Measurements from ENCODE around the gene COL28A1.
A peak's percentile ranks its signal among the peaks of the same experiment; 100 is the strongest.
"Not testable (repeated sequence)": the region's sequence is repeated elsewhere in the genome, so short reads cannot be mapped to it uniquely, and the experiment has no call there.

COL28A1 gene

GRCh38 chr7:7516156-7516555 is 19.5 kb downstream of the COL28A1 start:
- no peak for DNase-seq

DNA sequence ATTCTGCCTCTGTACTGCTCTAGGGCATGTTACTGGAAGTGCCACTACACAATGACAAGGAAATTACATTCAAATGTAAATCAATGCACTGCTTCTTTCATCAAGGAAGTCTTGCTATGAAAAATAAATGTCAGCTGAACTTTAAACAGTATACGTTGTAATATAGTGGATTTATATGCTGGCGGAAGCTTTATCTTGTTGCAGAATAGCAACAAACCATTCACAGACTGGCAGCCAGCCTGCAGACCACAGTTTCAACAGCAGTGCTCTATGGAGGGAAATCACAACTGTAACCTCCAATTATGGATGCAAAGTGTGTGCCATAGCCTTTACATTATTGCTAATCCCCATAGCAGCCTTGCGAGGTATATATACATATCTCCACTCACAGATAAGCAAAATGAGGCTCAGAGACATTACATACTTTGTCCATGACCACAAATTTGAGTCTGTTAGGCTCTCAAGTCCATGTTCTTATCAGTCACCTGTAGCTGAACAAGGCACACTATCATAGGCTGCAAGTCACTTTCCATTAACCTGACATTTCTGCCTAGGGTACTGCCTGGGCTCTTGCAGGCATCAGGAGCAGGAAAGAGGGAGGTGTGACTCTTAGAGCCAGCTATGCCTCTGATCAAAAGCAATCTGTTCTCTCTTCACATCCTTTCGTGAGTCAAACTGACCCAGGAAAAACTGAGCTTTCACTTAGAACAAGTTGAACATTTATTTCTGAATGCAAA is 22.6 kb downstream of the COL28A1 start:
- no peak for DNase-seq

DNA sequence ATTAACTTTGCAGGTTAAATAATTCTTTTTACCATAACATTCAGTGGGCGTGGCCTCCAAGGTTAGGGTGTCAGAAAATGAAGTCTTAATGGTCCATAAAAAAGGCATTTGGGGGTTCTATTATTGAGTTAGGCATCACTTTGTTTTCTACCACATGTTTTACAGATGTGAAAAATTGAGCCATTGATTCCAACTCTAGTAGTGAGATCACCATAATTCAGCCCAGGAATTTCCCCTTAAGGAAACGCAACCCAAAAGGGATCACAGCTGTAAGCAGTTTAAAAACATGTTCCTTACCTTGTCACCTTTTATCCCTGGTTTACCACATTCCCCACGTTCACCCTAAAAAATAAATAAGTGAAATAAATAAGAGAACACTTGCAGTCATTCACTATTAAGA is 24.9 kb downstream of the COL28A1 start:
- DNase-seq = no peak

GRCh38 chr7:7505915-7506314 is 29.8 kb downstream of the COL28A1 start:
- DNase-seq = no peak

GRCh38 chr7:7504910-7505704 is 30.6 kb downstream of the COL28A1 start:
- peak; percentile 22 for DNase-seq

GRCh38 chr7:7499892-7500291 is 35.8 kb downstream of the COL28A1 start:
- DNase-seq = no peak

GRCh38 chr7:7498856-7499255 is 36.8 kb downstream of the COL28A1 start:
- no peak for DNase-seq

DNA sequence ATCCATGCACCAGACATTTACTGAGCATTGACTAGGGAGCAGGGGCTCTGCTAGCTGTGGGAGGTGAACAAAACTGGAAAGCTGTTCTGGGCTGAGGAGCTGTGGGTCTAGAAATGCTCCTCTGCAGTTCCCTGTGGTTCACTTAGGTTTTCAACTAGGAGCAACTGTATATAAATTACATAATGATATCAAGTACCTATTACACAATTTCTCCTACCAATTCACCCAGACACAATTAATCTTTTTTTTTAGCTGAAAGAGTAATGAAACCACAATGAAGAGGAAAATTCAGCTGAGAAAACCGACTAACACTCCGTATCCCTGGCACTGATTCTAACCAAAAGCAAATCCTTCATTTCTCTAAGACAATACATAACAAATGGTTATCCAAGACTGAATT is 39.4 kb downstream of the COL28A1 start:
- no peak for DNase-seq

DNA sequence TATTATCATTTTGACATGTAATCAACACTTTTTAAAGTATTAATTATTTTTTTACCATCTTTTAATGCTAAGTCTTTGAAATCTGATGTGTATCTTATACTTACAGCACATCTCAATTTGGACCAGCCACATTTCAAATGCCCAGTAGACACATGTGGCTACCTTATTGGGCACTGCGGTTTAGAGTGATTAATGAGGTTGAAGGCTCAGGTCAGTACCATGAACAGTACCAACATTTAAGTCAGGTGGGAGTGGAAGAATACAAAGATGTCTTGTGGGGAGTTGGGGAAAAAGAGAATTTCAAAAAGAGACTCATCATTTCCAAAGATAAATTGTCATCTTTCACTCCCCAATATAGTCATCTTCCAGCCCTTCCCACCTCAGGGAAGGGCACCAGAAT is 40.5 kb downstream of the COL28A1 start:
- no peak for DNase-seq

DNA sequence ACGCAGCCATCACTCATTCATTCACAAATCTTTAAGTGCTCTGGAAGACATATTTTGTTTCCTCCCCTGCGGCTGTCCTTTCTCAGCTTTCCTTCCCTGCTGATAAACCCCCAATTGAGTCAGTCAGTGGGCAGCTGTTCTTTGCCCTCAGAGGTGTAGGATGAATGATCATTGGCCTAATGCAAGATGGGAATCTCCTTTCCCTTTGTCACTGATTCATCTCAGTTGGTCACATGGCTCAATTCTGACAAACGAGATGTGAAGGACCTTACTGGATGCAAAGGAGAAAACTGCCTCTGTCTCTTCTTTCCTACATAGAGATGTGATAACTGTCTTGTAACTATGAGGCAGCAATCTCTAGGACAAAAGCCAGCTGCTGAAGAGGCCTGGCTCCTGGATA is 44.6 kb downstream of the COL28A1 start:
- DNase-seq = no peak

DNA sequence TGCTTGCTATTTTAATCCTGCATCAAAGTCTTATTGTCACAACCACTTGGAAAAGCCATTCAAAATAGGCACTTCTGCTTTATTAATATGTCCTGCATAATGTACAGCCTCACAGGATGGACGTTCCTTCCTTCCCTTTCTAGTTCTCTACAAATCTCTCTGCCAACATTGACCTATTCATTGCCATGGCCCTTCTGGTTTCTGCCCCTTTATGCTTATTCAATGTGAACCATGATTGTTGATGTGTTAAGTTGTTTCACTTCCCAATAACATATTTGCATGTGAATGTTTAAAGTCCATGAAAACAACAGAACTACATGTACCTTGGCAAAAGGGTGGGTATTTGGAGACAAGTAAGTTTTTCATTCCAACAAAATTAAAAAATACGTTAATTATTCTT is 45.7 kb downstream of the COL28A1 start:
- DNase-seq = no peak

- DNase-seq = no peak
These were observed 46.1 kb downstream of the COL28A1 start for GRCh38 chr7:7489546-7489945.

GRCh38 chr7:7486362-7486761 is 49.3 kb downstream of the COL28A1 start:
- no peak for DNase-seq

DNA sequence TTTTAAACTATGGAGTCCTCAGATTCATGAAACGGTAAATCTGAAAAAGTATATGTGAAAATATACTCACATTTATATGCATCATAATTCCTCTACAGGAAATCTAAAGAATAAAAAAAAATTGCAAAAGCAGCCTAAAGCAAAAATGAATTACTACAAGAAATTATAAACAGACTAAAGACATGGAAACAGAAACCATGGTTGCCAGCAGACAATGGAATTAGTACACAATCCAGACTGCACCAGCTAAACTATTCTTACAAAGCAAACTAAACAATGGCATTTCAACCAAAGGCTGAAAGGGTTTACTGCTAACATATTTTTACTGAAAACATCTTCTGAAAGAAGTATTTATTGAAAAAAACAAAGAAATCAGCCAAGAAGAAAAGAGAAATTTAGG is 51.6 kb downstream of the COL28A1 start:
- DNase-seq = no peak

DNA sequence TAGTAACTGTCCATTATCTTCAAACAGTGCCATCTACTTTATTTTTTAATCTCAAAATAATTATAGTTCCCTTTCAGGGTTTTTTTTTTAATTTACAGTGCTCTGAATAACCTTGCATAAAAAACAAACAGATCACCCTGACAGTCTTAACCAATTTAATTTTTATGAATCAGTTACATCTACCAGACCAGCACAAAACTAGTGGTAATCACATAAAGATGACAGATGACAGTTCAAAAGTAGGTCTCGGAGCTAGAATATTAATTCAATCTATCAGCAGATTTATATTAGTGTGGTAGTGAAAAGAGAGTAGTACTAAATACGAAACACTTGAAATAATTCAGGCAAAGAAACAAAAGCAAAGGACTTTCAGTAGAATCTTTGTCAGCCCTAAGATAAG is 53.9 kb downstream of the COL28A1 start:
- no peak for DNase-seq

- no peak for DNase-seq
These were observed 56.3 kb downstream of the COL28A1 start for GRCh38 chr7:7479275-7479805.

GRCh38 chr7:7478569-7478968 is 57.1 kb downstream of the COL28A1 start:
- no peak for DNase-seq

- DNase-seq = not testable (repeated sequence)
These were observed 58.0 kb downstream of the COL28A1 start for GRCh38 chr7:7477641-7478040.

- DNase-seq = no peak
These were observed 59.3 kb downstream of the COL28A1 start for GRCh38 chr7:7476381-7476780.

DNA sequence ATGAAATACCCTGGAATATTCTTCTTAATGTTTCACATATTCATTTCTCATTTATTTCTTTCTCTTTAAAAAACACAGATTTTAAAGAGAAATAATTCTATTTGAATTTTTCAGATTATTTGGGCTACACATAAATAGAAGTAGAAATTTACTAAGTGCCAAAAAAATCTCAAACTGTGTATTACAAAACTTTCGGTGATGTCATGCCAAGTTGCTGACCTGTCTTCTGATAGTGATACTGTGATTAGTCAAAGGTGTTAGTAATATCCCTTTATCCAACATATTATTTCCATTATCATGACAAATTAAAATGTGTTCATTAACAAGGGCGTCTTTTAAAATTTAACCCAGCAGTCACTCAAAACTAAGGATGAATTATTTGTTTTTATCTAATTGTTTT is 60.1 kb downstream of the COL28A1 start:
- DNase-seq = no peak

- no peak for DNase-seq
These were observed 61.2 kb downstream of the COL28A1 start for GRCh38 chr7:7474436-7474835.

DNA sequence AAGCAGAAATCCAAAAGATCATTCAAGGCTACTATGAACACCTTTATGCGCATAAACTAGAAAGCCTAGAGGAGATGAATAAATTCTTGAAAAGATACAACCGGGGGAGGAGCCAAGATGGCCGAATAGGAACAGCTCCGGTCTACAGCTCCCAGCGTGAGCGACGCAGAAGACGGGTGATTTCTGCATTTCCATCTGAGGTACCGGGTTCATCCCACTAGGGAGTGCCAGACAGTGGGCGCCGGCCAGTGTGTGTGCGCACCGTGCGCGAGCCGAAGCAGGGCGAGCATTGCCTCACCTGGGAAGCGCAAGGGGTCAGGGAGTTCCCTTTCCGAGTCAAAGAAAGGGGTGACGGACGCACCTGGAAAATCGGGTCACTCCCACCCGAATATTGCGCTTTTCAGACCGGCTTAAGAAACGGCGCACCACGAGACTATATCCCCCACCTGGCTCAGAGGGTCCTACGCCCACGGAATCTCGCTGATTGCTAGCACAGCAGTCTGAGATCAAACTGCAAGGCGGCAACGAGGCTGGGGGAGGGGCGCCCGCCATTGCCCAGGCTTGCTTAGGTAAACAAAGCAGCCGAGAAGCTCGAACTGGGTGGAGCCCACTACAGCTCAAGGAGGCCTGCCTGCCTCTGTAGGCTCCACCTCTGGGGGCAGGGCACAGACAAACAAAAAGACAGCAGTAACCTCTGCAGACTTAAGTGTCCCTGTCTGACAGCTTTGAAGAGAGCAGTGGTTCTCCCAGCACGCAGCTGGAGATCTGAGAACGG is 70.5 kb downstream of the COL28A1 start:
- DNase-seq = not testable (repeated sequence)

- no peak for DNase-seq
These were observed 81.7 kb downstream of the COL28A1 start for GRCh38 chr7:7454000-7454399.
